ENCODE measurements around the gene PLEKHH3.

The PLEKHH3 gene, protein sequence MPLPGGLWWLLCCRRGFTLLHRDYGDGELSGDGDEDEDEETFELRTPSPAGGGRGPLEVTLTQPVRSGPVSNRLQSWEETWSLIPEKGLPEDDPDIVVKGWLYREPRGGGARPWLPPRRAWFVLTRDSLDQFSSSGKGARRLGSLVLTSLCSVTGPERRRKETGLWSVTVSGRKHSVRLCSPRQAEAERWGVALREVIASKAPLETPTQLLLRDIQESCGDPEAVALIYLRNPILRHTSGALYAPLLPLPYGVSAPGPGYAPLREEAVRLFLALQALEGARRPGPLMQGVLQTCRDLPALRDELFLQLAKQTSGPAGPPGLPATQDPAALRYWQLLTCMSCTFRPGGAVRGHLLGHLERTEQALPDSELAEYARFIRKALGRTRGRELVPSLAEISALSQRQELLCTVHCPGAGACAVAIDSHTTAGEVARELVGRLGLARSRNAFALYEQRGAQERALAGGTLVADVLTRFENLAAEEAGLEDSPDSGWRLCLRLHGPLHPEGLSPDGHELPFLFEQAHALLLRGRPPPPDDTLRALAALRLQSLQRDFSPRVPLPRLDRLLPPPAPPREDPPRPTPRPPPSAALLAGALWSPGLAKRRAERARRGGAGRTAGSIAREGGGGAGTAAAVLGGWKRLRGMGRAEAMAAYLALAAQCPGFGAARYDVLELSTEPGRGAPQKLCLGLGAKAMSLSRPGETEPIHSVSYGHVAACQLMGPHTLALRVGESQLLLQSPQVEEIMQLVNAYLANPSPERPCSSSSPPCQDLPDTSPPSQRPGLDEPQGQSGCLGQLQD

DNA sequence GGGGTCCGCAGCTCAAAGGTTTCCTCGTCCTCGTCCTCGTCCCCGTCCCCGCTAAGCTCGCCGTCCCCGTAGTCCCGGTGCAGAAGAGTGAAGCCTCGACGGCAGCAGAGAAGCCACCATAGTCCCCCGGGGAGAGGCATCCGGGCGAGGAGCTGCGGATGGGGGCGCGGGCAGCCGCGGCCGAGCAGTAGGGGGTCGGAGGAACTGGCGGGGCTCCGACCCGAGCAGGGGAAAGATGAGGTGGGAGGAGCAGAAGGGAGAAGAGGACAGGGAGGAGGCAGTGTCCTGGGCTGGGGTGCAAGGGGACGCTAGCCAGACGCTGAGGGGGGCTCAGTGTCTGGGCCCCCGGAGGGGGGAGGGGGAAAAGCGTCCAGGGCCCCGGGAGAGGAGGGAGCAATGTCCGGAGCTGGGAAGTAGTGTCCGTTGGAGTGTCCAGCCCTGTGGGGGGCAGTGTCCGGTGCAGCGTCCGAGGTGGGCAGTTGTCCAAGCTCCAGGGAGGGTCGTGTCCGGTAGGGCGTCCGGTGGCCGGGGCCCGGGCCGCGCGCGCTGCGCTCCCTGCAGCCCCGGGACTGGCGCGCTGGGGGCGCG lies at the start of gene PLEKHH3:
Gene PLEKHH3 (minus strand): TSS at position 571 of the 588 bp plus-strand sequence. CDS start 431 bp downstream, at position 140.
- Histone ChIP-seq H3K4me2 (ENCODE audit: low read length) (peak within 1 kb of the TSS; percentile 99), H3K27me3 (ENCODE audit: control insufficient read depth, insufficient read depth, low read length) (no peaks in the 10 kb centered on the region), H3K9ac (peak within 1 kb of the TSS; percentile 88), H2AFZ (peak within 1 kb of the TSS; percentile 85), H3K27ac (peak within 1 kb of the TSS; percentile 97), H3K4me1 (peaks cover 12% of the 10 kb centered on the region), H3K9me3 (ENCODE audit: control insufficient read depth, low read length) (no peaks in the 10 kb centered on the region), H3K79me2 (peaks cover 9% of the 10 kb centered on the region), H3K4me3 (ENCODE audit: low read depth, low read length) (peak within 1 kb of the TSS; percentile 96), H3K36me3 (ENCODE audit: control insufficient read depth, insufficient read depth, low read length) (no peaks in the 10 kb centered on the region)
- TF ChIP-seq, protein P1, sequence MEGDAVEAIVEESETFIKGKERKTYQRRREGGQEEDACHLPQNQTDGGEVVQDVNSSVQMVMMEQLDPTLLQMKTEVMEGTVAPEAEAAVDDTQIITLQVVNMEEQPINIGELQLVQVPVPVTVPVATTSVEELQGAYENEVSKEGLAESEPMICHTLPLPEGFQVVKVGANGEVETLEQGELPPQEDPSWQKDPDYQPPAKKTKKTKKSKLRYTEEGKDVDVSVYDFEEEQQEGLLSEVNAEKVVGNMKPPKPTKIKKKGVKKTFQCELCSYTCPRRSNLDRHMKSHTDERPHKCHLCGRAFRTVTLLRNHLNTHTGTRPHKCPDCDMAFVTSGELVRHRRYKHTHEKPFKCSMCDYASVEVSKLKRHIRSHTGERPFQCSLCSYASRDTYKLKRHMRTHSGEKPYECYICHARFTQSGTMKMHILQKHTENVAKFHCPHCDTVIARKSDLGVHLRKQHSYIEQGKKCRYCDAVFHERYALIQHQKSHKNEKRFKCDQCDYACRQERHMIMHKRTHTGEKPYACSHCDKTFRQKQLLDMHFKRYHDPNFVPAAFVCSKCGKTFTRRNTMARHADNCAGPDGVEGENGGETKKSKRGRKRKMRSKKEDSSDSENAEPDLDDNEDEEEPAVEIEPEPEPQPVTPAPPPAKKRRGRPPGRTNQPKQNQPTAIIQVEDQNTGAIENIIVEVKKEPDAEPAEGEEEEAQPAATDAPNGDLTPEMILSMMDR (IDR thresholded peaks at IDR 0.05), result peak; percentile 33

DNA sequence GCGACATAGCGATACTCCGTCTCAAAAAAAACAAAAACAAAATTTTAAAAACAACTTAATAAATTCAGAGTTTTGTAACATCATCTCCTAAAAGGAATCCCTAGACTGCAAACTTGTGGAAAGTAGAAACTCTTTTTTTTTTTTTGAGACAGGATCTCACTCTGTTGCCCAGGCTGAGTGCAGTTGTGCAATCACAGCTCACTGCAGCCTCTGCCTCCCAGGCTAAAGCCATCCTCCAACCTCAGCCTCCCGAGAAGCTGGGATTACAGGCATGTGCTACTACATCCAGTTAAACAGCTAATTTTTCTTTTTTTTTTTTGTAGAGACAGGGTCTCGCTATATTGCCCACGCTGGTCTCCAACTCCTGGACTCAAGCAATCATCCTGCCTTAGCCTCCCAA lies 48.3 kb upstream of the PLEKHH3 start:
- Histone ChIP-seq H3K9me3 (ENCODE audit: control insufficient read depth, low read length) (no peaks in the 10 kb centered on the region), H3K4me2 (ENCODE audit: low read length) (no peak overlapping the region), H3K27ac (no peak overlapping the region), H3K9ac (no peak overlapping the region), H3K4me1 (no peaks in the 10 kb centered on the region), H3K4me3 (ENCODE audit: low read depth, low read length) (no peak overlapping the region), H3K79me2 (no peaks in the 10 kb centered on the region), H2AFZ (no peak overlapping the region), H3K36me3 (ENCODE audit: control insufficient read depth, insufficient read depth, low read length) (no peaks in the 10 kb centered on the region), H3K27me3 (ENCODE audit: control insufficient read depth, insufficient read depth, low read length) (no peaks in the 10 kb centered on the region)
- TF ChIP-seq, protein P1 (IDR thresholded peaks at IDR 0.05), result no peak

DNA sequence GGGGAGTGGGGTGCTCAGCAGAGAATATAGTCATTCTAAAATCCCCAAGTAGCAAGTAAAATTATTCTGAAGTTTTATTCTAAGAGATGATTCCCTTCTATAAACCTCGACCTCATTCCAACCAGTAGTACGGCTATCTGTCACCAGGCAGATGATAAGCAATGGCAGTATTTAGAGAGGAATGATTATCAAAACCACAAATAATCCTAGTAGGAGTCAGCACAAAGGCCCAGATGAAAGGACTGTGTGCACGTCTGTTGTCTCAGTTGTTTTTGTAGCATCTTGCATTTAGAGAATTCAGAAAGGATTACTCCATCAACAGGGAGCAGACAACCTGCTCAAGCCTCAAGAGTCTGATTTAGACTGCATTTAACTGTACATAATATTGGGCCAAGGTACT lies 46.8 kb upstream of the PLEKHH3 start:
- no peak overlapping the region for H3K4me3 ChIP-seq (ENCODE audit: low read depth, low read length)
- no peak overlapping the region for H3K27ac ChIP-seq
- H3K9me3 ChIP-seq (ENCODE audit: control insufficient read depth, low read length), result no peaks in the 10 kb centered on the region
- H3K9ac ChIP-seq, result no peak overlapping the region
- no peak overlapping the region for H2AFZ ChIP-seq
- TF ChIP-seq, protein P1 (IDR thresholded peaks at IDR 0.05), result no peak
- no peaks in the 10 kb centered on the region for H3K36me3 ChIP-seq (ENCODE audit: control insufficient read depth, insufficient read depth, low read length)
- H3K27me3 ChIP-seq (ENCODE audit: control insufficient read depth, insufficient read depth, low read length), result no peaks in the 10 kb centered on the region
- no peak overlapping the region for H3K4me2 ChIP-seq (ENCODE audit: low read length)
- no peaks in the 10 kb centered on the region for H3K79me2 ChIP-seq
- no peaks in the 10 kb centered on the region for H3K4me1 ChIP-seq

DNA sequence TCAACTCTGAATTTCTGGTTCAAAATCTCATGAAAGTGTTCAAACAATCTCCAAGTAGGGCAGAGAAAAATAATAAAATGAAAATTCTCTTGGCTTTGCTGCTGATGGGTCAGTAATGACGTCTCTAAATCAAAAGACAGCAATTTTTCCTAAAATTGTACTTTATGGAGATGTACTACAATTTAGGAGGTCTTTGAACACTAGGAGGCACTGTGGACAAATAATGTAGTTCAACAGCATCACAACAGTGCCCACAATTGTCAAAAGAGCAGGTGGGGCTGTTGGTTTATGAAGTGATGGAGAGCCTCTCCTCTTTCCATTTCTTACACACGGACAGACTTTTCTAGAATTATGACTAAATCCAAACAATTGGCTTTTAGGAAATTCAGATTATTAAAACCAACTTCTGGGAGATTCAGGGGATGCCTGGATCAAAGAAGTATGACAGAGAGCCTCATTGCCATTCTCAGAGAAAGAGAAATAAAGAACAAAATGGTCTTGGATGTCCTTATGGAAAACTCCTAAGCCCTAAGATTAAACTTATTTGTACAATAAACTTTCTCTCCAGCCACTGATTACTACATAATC lies 44.3 kb upstream of the PLEKHH3 start:
- H3K27me3 ChIP-seq (ENCODE audit: control insufficient read depth, insufficient read depth, low read length), result no peaks in the 10 kb centered on the region
- H3K9me3 ChIP-seq (ENCODE audit: control insufficient read depth, low read length), result no peaks in the 10 kb centered on the region
- H3K36me3 ChIP-seq (ENCODE audit: control insufficient read depth, insufficient read depth, low read length), result no peaks in the 10 kb centered on the region
- H3K79me2 ChIP-seq, result peaks cover 3% of the 10 kb centered on the region
- no peak overlapping the region for H3K9ac ChIP-seq
- TF ChIP-seq, protein P1 (IDR thresholded peaks at IDR 0.05), result peak; percentile 76
- H3K4me3 ChIP-seq (ENCODE audit: low read depth, low read length), result no peak overlapping the region
- H3K4me2 ChIP-seq (ENCODE audit: low read length), result no peak overlapping the region
- H2AFZ ChIP-seq, result no peak overlapping the region
- H3K4me1 ChIP-seq, result no peaks in the 10 kb centered on the region
- H3K27ac ChIP-seq, result no peak overlapping the region

Data from parathyroid adenoma (tissue), 2 donors.